HCT116 (cell line): ENCODE measurements around the gene NUP50.

ENCODE experiments used
- CEBPB ChIP-seq: IDR thresholded peaks from 2 replicates; pipeline ENCODE4 v1.6.1; 2012; ENCODE audit warnings: low read depth
- EGR1 ChIP-seq: IDR thresholded peaks from 2 replicates; pipeline ENCODE4 v1.6.1; 2012; ENCODE audit warnings: low read depth
- ELF1 ChIP-seq: IDR thresholded peaks from 2 replicates; pipeline ENCODE4 v1.6.1; 2012; ENCODE audit warnings: low read depth, borderline replicate concordance
- EZH2 ChIP-seq: fragments of 200-600 bp; sonication (generic); IDR thresholded peaks from 2 replicates; pipeline ENCODE4 v1.6.1; 2017; ENCODE audit warnings: antibody characterized with exemption, mixed run types
- EZH2phosphoT487 ChIP-seq: fragments of 200-600 bp; IDR thresholded peaks from 2 replicates; pipeline ENCODE4 v1.6.1; 2018; ENCODE audit warnings: antibody characterized with exemption, borderline replicate concordance
- POLR2A ChIP-seq: IDR thresholded peaks from 2 replicates; pipeline ENCODE4 v1.7.0; 2011; ENCODE audit warnings: borderline replicate concordance; ENCODE audit not compliant: insufficient read depth, insufficient read length; ENCODE audit errors: extremely low read depth
- POLR2AphosphoS5 ChIP-seq: IDR thresholded peaks from 2 replicates; pipeline ENCODE4 v1.6.1; 2011; ENCODE audit warnings: mild to moderate bottlenecking, low read depth, low read length, moderate library complexity
- RAD21 ChIP-seq: IDR thresholded peaks from 2 replicates; pipeline ENCODE4 v1.6.1; 2012; ENCODE audit warnings: low read depth, mild to moderate bottlenecking
- SP1 ChIP-seq: IDR thresholded peaks from 2 replicates; pipeline ENCODE4 v1.6.1; 2012; ENCODE audit warnings: low read depth
- TCF7L2 ChIP-seq: IDR thresholded peaks from 2 replicates; pipeline ENCODE4 v1.7.0; 2011; ENCODE audit warnings: borderline replicate concordance, inconsistent platforms; ENCODE audit not compliant: insufficient read depth, insufficient read length; ENCODE audit errors: extremely low read depth
- ZNF274 ChIP-seq: fragments of 200-500 bp; sonication (Bioruptor generic); IDR thresholded peaks from 2 replicates; pipeline ENCODE4 v1.6.1; 2014; ENCODE audit warnings: mild to moderate bottlenecking, low read depth, low read length, inconsistent platforms
- TF ChIP-seq, protein P1 (sequence below), 3 experiments: fragments of 200-600 bp in 1 of 3; sonication (generic) in 1 of 3; IDR thresholded peaks in 2 of 3; conservative IDR thresholded peaks in 1 of 3; 2 replicates each; pipeline ENCODE4 v1.5.1; 2012 to 2017; ENCODE audit warnings: low read depth in 2 of 3, low read length in 2 of 3, antibody characterized with exemption in 1 of 3, borderline replicate concordance in 1 of 3, control low read depth in 1 of 3, mild to moderate bottlenecking in 1 of 3, mixed read lengths in 1 of 3, mixed run types in 1 of 3, moderate library complexity in 1 of 3; ENCODE audit not compliant: insufficient read depth in 1 of 3
- TF ChIP-seq, protein P2 (sequence below): IDR thresholded peaks from 2 replicates; pipeline ENCODE4 v1.6.1; 2012

- no peak for TF ChIP-seq EZH2
- TF ChIP-seq, protein P1, sequence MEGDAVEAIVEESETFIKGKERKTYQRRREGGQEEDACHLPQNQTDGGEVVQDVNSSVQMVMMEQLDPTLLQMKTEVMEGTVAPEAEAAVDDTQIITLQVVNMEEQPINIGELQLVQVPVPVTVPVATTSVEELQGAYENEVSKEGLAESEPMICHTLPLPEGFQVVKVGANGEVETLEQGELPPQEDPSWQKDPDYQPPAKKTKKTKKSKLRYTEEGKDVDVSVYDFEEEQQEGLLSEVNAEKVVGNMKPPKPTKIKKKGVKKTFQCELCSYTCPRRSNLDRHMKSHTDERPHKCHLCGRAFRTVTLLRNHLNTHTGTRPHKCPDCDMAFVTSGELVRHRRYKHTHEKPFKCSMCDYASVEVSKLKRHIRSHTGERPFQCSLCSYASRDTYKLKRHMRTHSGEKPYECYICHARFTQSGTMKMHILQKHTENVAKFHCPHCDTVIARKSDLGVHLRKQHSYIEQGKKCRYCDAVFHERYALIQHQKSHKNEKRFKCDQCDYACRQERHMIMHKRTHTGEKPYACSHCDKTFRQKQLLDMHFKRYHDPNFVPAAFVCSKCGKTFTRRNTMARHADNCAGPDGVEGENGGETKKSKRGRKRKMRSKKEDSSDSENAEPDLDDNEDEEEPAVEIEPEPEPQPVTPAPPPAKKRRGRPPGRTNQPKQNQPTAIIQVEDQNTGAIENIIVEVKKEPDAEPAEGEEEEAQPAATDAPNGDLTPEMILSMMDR (IDR thresholded peaks at IDR 0.05 in 2 of 3, conservative IDR thresholded peaks at IDR 0.05 in 1 of 3; ENCODE audit: borderline replicate concordance in 1 of 3, insufficient read depth in 1 of 3, low read depth in 2 of 3, low read length in 2 of 3), result no peak
- TF ChIP-seq POLR2A, result no peak
- TF ChIP-seq, protein P2, sequence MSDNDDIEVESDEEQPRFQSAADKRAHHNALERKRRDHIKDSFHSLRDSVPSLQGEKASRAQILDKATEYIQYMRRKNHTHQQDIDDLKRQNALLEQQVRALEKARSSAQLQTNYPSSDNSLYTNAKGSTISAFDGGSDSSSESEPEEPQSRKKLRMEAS, result no peak
- no peak for TF ChIP-seq POLR2AphosphoS5
- no peak for TF ChIP-seq EZH2phosphoT487
- no peak for TF ChIP-seq SP1
- TF ChIP-seq TCF7L2, result no peak
- no peak for TF ChIP-seq ZNF274
- TF ChIP-seq RAD21, result no peak
- TF ChIP-seq EGR1, result no peak
- TF ChIP-seq CEBPB, result no peak
- TF ChIP-seq ELF1, result no peak
These were observed 33.8 kb upstream of the NUP50 start for GRCh38 chr22:45129703-45130524.
